Effector CD4-positive, alpha-beta T cell (primary cell): ENCODE results near the gene SYK.
A peak's percentile ranks its signal among the peaks of the same experiment; 100 is the strongest.

Experiments
- DNase-seq: peaks from one replicate; pipeline ENCODE4 v3.0.0-alpha.2; 2020

The SYK gene

DNA sequence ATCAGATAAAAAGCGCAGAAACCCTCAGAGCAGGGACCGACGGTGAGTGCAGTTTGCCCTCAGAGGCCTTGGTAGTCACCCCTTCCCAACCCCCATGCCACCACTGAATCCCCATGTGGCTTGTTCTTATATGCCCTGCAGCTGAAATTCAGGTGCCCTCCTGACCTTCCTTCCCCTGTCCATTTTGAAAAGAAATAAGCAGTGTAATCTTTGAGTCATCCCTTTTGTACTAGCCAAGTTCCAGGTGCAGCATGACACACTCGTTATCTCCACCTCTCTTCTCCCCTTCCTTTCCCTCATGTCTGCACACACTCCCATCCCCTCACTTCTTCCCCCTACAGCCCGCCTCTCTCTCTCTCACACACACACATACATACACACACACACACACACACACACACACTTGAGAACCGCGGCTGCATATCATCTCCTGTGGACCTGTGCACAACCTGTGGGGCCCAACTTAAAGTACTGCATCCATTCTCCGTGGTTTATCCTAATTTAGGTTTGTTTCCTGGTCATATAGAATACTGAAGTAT, 53.1 kb downstream of the SYK start:
- DNase-seq, result no peak

DNA sequence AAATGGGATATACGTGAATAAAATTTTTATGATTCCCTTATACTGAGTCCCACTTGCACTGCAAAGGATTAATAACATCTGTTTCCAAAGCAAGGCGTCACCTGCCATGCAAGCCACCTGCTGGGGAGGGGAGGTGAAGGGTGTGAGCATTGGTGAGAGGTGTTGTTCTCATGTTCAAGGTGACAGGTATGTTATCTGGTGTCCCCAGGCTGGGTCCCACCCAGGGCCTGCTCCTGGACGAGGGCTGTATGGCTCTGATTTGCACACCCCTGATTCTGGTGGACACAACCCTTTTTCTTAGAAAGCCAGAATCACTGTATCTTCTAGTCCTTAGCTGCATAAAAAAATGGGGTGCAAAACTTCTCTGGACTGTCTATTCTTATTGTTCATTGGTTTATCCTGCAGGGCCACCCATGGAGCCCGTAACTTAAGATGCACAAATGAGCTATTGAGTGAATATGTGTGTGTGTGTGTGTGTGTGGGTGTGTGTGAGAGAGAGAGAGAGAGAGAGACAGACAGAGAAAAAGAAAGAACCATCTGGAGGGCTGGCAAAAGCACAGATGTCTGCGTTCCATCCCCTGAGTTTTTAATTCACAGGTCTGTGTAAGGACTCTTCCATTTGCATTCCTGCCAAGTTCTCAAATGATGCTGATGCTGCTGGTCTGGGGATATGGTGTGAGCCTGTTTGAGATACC, 53.7 kb downstream of the SYK start:
- no peak for DNase-seq

DNA sequence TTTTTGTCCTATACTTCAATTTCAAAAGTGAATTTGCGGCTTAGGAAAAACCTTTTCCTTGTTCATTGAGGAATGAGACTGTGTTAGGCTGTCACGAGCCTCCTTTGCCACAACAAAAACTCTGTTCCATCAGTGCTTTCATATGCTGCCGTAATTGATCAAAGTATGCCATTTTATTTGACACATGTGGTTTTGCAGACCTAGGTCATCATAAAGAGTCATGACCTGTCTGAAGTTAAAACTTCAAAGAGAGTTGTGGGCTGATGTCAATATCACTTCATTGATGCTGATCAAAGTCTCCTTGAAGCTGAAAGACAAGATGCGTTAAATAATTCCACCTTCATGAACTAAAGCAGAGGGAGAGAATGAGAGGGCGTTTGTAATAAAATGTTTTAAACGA, 55.5 kb downstream of the SYK start:
- no peak for DNase-seq

DNA sequence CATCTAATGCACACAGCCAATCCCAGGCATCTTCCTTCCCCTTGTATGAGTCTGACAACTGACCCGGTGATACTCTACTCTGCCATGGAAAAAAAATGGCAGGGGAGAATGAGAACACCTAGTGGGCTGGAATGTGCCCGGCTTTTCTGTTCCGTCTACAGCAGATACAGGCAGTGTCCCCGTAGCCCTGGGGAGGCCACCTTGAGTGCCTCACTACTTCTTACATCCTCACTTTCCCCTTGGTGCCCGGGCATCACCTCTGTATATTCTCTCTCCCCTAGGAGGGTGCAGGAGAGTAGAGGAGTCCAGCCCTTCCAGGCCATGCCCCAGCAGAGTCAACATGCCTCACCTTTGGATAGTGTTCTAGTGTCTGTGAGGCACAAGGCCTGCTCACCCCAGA, 56.2 kb downstream of the SYK start:
- no peak for DNase-seq

DNA sequence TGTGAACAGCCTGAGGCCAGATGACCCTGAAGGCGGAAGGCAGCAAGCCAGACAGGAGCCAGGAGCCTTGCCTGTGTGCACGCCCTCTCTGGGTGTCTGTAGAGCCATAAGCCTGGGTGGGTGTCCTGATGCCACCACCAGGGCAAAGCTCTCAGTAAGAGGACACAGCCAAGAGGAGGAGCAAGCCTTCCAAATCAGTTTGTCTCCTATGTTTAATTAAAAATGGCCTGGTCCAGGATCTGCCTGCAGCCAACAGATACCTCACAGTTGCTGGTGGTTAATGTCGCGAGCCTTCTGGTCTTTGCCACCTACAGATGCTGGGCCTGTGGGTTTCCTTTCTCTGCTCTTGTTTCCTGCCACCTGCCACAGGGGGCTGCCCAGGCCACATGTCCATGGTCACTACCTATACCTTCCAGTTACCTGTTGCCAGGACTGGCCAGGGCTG, 56.9 kb downstream of the SYK start:
- DNase-seq, result no peak

DNA sequence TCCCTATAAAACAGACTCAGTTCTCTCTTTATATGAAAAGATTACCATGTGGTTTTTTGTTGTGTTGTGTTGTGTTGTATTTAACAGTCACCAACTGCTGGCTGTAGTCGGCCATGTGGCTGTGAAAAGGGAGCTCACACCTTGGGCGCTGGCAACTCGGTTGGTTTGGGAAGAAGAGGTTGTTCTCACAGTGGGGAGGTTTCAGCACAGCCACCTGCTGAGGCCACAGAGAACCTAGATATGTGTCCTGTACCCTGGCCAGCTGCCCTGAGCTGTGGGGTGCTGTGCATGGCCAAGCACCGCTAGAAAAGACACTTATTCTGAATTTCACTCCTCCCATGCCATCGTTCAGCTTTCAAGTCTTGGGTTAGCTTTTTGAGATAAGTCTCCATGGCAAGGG, 58.8 kb downstream of the SYK start:
- no peak for DNase-seq

DNA sequence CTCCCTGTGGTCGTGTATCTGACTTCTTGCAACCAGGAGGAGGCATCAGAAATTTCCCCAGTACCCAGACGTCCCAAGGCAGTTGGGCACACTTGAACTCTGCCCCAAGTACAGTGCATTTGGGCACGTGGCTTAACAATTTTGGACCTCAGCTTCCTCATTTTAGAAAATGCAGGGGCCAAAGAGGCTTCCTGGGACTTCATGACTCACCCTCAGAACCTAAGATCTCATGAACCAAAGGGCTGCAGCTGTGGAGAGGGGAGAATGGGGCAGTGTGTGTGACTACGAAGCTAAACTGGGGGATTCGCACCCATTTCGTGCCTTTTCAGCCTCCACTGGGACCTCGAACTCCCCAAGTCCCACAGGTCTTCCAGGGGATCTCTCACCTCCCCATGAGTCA, 59.2 kb downstream of the SYK start:
- no peak for DNase-seq

DNA sequence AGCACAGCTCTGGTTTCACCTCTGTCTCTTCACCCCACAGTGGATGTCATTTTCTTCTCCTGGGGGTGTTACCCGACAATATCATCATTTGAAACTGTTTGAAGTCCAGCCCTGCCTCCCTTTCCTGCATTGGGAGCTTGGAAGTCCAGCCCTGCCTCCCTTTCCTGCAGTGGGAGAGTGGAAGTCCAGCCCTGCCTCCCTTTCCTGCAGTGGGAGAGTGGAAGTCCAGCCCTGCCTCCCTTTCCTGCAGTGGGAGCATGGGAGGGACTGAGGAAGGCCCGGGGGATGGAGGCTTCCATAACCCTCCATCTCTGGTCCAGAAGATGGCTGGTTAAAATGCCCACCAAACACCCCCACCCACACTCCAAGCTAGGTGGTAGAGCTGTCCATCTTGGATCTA, 59.8 kb downstream of the SYK start:
- DNase-seq, result no peak

DNA sequence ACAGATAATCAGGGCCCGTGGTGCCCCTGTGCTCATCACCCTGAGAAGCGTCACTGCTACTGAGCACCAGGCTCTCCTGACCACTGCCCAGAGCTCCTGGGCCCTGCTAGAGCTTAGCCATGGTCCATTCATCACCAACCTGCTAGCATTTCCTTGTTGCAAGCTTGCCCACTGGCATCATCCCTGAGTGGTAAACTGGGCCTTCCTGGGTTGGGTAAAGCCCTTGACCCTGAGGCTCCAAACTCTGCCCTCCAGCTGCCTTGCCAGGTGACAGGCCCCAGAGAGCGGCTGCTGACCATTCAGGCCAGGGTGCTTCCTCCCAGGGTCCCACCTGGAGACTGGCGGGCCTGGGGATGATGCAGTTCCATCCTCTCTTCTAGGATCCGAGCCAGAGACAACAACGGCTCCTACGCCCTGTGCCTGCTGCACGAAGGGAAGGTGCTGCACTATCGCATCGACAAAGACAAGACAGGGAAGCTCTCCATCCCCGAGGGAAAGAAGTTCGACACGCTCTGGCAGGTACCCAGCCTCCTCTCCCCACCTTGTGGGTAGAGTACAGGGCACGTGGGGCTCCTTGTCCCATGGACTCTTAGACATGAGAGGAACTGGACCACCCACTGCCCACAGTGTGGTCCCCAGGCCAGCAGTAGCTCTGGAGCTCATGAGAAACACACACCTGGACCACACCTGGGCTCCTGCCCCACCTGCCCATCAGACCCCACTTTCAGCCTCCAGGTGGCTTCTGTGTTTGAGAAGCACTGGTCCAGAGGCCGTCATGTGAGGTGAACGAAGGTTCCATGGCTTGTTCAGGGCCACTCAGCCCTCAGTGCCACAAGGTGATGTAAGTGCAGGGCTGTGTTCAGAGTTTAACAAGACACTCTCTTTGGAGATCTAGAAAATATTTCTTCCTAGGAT, 60.5 kb downstream of the SYK start:
- no peak for DNase-seq

DNA sequence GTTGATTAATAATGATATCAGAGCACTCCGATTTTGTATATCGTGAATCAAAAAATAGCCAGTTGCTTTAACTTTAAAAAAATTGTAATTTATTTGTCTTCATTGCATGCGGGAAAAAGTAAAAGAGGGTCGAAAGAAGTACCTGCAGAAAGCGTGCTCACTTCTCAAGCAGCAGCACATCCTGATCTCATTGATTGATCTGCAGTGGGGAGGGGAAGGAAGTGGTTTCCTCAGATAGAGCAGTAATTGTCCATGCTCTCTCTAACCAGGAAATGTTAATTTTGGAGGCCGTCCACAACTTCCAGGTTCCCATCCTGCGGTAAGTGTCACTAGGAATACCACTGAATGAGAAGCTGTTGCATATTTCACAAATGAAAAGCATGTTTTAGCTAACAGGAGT, 63.2 kb downstream of the SYK start:
- no peak for DNase-seq

DNA sequence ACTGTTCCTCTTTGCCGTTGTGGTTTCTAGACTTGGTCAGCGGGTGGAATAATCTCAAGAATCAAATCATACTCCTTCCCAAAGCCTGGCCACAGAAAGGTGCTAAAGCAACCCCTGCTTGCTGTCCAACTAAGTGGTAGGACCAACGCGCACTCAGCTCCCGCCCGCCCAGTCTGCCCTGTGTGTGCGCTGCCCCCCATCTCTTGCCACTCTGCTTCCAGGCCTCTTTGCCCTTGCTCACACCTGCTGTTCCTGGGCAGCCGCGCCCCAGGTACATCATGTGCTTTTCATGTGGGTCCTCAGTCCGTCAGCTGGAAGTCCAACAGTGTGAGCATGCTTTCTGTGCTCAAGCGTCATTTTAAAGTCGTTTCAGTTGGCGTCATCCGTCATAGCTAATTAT, 65.5 kb downstream of the SYK start:
- no peak for DNase-seq

DNA sequence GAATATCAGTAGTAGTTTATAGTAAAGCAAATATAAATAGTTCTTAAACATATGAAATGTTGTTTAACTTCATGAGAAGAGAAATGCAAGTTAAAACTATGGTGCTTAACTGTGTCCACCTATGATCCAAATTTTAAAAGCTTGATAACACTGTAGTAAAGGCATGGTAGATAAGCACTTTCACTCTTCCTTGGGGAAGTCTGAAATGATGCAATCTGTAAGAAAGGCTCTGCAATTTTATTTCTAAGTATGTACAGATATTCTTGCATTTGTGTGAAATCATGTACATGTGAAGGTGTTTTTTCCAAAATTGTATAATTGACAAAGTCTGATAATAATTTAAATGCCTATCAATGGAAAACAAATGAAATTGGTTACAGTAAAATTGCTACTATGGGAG, 66.9 kb downstream of the SYK start:
- DNase-seq, result no peak

DNA sequence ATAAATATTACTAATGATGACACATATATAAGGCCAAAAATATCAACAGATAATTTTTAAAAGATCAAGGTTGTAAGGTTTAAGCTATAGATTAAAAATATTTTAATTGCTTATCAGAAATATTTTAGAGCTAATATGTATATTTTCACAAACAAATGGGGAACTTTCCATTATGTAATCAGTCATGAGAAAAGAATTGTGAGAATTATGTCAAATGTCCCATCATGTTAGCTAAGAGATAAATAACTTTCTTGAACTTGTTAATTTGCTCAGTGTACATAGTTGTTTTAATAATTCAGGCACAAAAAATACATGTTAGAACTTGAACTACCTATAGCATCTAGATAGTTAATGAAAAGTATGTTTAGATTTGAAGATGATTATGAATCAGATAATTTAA, 67.7 kb downstream of the SYK start:
- DNase-seq, result no peak

DNA sequence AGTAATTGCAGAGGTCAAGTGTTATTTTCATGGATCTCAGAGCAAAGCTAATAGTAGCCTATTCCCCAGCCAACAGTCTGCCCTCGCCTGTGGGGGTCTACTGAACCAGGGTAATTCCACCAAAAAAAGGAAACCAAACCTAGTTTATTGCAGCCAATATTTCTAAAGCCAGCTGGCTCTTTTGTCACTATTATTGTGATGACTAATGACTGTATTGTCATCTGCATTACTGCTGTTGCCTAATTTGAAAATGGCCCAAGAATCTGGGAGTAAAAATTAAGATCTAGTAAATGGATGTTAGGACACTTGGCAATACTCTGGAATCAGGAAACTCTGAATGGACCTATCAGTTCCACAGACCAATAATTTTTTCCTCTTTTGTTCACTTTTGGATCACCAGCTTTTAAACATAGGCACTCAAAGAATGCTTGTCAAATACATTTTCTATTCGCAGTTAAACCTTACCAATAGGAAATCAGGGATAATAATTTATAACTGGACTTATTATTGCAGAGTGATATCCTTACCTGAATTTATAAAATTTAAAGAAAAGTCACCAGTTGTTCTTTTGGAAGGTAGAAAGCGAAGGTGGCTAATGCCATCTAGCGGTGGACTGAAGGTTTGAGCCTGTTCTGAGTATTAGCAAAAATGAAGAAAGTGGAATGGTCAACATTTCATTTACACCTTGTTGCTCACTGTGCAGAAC, 69.2 kb downstream of the SYK start:
- peak; percentile 19 for DNase-seq

DNA sequence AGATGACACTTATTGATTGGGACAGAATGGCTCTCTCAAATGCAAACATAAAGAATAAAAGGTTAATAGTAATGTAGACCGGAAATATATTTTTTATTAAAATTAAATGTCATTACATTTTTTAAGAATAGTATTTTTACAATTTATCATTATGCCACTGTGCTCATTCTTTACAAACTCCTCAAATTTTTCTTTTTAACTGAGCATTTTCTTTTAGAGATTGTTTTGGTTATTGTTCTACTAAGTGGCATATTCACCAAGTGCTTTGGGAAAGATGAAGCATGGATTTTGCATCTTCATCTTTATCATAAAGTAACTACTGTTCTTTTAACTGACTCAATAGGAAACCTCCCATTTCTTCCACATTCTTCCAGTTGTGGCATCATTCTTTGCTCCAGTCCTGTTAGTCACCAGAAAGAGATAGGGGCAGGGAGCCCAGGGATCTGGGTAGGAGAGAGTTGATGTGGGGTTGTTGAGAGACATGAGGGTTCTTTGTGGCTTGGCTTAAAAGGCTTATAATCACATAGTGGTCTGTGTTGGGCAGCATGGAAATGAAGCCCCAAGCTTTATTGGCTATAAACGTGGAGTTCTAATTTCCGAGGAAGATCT, 69.8 kb downstream of the SYK start:
- no peak for DNase-seq

DNA sequence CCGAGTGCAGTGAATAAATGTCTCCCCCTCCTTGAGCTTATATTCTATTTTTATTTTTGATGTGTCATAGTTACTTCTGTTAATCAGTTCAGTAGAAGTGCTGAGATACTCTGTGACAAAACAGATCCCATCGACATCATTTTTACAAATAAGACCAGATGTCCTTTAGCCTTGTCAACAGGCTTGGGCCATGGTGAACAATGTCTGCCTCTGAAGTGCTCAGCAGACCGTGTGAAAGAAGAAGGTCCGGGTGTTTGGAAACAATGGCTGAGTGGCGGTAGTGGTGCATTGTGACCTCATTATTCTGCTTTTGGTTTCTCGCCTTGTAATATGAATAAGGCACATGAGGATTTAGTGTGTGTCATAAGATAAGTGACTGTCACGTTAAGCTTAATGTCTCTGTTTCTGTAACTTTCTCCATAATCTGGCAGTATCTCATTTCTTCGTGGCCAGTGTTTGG, 71.2 kb downstream of the SYK start:
- no peak for DNase-seq

DNA sequence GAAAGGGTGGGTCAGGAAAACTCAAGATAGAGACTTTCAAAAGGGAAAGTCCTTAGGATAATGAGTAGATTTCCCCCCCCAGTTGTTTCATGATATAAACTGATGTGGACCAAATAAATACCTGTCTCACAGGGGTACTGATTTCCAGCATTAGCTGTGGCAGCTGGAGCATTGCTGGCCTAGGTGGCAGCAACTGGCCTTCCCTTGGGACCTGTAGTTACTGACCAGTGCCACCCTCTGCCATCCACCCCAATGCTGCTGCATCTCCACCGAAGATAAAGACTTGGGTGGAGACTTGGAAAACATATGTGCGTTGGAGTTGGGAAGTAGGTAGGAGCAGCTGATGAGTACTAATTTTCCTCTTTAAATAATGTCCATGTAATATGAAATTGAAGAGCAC, 71.8 kb downstream of the SYK start:
- DNase-seq, result no peak

DNA sequence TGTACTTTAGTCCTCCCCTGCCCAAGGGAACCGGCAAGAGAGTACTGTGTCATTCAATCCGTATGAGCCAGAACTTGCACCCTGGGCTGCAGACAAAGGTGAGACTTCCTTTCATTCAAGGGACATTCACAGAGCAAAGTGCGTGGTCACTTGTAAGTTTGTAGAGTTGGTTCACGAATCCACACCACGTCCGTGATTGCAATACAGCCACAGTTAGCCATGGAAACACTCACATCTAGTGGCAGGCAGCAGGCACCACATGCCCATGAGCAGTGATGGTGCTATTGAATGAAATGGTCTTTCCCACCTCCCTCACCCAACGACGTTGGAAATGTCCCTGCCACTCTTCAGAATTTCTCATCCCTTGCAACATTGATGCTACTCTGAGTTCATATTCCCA, 72.6 kb downstream of the SYK start:
- no peak for DNase-seq

DNA sequence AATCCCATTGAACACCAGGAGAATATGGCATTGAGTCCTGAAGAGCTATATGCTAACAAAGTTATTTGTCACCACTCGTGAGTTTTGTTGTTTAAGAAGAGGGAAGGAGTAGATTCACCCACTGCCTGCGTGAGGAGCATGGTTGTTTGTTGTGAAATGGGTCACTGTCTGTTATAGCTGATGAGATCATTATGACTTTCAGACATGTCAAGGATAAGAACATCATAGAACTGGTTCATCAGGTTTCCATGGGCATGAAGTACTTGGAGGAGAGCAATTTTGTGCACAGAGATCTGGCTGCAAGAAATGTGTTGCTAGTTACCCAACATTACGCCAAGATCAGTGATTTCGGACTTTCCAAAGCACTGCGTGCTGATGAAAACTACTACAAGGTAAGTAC, 76.9 kb downstream of the SYK start:
- DNase-seq, result no peak

DNA sequence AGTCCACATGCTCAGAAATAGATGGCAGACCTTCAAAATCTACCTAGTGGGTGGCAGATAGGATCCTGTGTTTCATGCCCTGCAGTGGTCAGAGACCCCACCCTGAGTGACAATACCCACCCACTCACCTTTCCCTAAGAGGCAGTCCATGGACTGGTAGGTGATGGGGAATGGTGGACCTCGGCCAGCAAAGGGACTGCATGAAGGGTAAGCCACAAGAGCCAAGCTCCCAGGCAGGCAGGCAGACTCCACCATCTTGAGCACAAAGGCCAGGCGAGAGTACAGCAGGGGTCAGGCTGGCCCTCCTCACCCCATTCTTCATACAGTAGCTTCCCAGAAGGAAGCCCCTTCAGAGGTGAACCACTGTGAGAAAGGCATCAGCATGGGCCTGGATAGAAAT, 78.4 kb downstream of the SYK start:
- DNase-seq, result no peak

DNA sequence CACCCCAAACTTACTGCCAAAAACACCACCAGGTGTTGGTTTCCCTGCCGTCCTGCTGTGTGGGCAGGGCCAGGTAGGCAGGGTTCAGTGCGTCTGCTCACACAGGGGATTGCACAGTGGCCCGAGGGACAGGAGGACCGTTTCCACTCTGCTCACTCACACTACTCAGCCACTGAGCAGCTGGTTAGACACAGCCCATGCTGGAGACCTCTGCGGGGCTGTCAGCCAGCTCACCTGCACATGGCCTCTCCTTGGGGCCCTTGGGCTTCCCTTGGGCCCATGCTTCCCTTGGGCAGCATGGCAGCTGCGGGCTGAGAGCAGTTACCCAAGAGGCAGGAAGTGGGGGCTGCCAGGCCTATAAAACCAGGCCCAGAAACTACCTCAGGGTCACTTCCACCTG, 79.0 kb downstream of the SYK start:
- no peak for DNase-seq

DNA sequence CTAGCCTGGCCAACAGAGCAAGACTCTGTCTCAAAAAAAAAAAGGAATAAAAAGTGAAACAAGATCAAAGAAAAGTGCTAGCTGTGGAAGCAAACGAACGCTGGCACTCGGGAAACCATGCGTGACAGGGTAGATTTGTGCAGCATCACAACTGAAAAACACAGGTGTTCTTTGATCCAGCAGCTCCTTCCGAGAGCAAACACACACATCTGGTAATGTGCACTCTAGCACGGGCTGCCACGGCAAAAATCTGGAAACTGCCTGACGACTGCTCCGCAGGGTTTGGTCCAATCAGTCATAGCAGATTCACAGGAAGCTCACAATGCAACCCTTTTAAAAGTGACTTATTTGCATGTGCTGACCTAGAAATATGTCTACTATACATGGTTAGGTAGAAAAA, 80.0 kb downstream of the SYK start:
- no peak for DNase-seq
